Activated T-helper 1 cell treated with anti-CD3 and anti-CD28 coated beads, Interleukin-2, amount 50 U/mL, for 16 hours (primary cell): Measurements from ENCODE around the gene B4GALNT2.
"Not testable (repeated sequence)": the region's sequence is repeated elsewhere in the genome, so short reads cannot be mapped to it uniquely, and the experiment has no call there.

Experiments used
- DNase-seq, 2 donors: peaks; one replicate each; pipeline ENCODE4 v3.0.0-alpha.2; 2020; ENCODE audit warnings: low read depth in 1 of 2, low spot score in 1 of 2

The B4GALNT2 gene

GRCh38 chr17:49180303-49180702, 47.7 kb downstream of the B4GALNT2 start:
- peak; percentile 33 to 44 for DNase-seq

- DNase-seq: no peak
Observed at GRCh38 chr17:49180998-49181635, 48.5 kb downstream of the B4GALNT2 start.

GRCh38 chr17:49183341-49183740, 50.8 kb downstream of the B4GALNT2 start:
- DNase-seq: no peak

- DNase-seq: no peak
Observed at GRCh38 chr17:49183801-49184200, 51.2 kb downstream of the B4GALNT2 start.

- not testable (repeated sequence) for DNase-seq
Observed at GRCh38 chr17:49184522-49184921, 52.0 kb downstream of the B4GALNT2 start.

GRCh38 chr17:49185381-49185780, 52.8 kb downstream of the B4GALNT2 start:
- not testable (repeated sequence) for DNase-seq

GRCh38 chr17:49187301-49187700, 54.7 kb downstream of the B4GALNT2 start:
- no peak for DNase-seq

GRCh38 chr17:49190932-49191331, 58.4 kb downstream of the B4GALNT2 start:
- DNase-seq: no peak

GRCh38 chr17:49191409-49191916, 58.9 kb downstream of the B4GALNT2 start:
- DNase-seq: no peak

GRCh38 chr17:49191917-49192741, 59.6 kb downstream of the B4GALNT2 start:
- DNase-seq: peak; percentile 90 to 97

- DNase-seq: no peak
Observed at GRCh38 chr17:49193513-49194296, 61.1 kb downstream of the B4GALNT2 start.

- no peak for DNase-seq
Observed at GRCh38 chr17:49194297-49194607, 61.7 kb downstream of the B4GALNT2 start.

GRCh38 chr17:49195751-49196150, 63.2 kb downstream of the B4GALNT2 start:
- no peak for DNase-seq

- DNase-seq: no peak
Observed at GRCh38 chr17:49196520-49196919, 64.0 kb downstream of the B4GALNT2 start.

- no peak for DNase-seq
Observed at GRCh38 chr17:49197346-49197998, 64.9 kb downstream of the B4GALNT2 start.

- DNase-seq: no peak
Observed at GRCh38 chr17:49198211-49198610, 65.6 kb downstream of the B4GALNT2 start.

- DNase-seq: no peak
Observed at GRCh38 chr17:49200423-49201083, 68.0 kb downstream of the B4GALNT2 start.

GRCh38 chr17:49201481-49201927, 68.9 kb downstream of the B4GALNT2 start:
- no peak for DNase-seq

GRCh38 chr17:49203796-49204195, 71.2 kb downstream of the B4GALNT2 start:
- DNase-seq: no peak

- DNase-seq: no peak
Observed at GRCh38 chr17:49204516-49204915, 71.9 kb downstream of the B4GALNT2 start.
